Measurements from ENCODE around the gene WNK2.
"Not testable (repeated sequence)": the region's sequence is repeated elsewhere in the genome, so short reads cannot be mapped to it uniquely, and the experiment has no call there.

Gene WNK2

GRCh38 chr9:93235300-93235960 is 51.5 kb downstream of the WNK2 start:
- no peak for DNase-seq (ENCODE audit: low read depth in 2 of 2)

GRCh38 chr9:93236541-93237206 is 52.7 kb downstream of the WNK2 start:
- DNase-seq (ENCODE audit: low read depth in 2 of 2), result no peak

GRCh38 chr9:93237540-93237939 is 53.6 kb downstream of the WNK2 start:
- DNase-seq (ENCODE audit: low read depth in 2 of 2), result no peak

DNA sequence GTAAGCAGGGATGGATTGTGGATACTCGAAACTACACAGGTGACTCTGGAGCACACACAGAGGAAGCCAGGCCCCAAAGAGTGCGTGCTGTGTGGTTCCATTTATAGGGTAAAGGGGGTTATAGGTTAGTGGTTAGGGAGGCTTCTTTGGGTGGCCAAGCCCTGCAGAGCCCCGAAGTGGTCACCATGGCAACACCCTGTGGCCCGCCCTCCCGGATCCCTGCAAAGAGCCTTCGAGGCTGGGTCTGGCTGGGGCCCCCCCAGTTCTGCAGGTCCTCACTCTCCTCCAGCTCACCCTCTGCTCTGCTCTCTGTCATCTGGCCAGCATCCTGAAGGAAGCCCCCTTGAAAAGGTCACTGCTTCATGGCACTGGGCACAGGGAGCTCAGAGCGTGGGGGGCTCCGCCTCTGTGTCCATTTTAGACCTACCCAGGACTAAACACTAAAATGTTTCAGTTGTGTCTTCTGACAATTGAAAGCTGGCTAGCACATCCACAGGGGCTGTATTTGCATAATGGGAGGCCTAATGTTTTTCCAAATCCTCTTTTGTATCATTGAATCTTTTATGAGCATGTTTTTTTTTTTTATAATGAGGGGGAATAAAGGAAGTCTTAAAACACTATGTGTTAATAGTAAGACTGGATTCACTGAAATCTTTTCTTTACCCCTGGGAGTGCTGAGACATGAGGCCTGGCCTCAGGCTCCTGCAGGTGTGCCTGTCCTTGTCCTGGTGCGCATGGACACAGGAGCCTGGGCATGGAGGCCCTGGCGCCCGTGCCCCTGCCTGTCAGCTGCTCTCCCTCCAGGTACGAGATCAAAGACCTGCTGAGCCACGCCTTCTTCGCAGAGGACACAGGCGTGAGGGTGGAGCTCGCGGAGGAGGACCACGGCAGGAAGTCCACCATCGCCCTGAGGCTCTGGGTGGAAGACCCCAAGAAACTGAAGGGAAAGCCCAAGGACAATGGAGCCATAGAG is 55.3 kb downstream of the WNK2 start:
- DNase-seq (ENCODE audit: low read depth in 2 of 2), result no peak

DNA sequence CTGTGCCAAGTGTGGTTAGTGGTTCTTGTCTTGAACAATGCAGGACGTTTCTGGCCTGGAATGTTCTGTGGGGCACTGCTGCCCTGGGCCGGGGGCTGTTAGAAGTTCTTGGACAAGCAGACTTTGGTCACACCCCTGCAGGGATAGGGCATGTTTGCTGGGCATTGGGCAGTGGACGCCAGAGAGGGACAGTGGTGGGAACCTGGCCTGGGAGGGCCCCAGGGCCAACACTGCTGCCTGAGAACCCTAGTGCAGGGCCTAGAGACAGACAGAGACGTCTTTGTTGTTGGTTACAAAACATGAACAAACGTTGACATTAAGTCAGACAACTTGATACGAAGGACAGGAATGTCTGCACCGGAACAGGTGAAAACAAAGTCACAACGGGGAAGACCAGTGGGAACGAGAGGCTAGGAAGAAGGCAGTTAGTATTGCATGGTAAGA is 57.0 kb downstream of the WNK2 start:
- no peak for DNase-seq (ENCODE audit: low read depth in 2 of 2)

GRCh38 chr9:93243112-93243511 is 59.2 kb downstream of the WNK2 start:
- no peak for DNase-seq (ENCODE audit: low read depth in 2 of 2)

GRCh38 chr9:93244101-93244500 is 60.2 kb downstream of the WNK2 start:
- no peak for DNase-seq (ENCODE audit: low read depth in 2 of 2)

GRCh38 chr9:93244510-93245436 is 60.8 kb downstream of the WNK2 start:
- DNase-seq (ENCODE audit: low read depth in 2 of 2), result no peak

GRCh38 chr9:93245437-93245970 is 61.6 kb downstream of the WNK2 start:
- DNase-seq (ENCODE audit: low read depth in 2 of 2), result no peak

DNA sequence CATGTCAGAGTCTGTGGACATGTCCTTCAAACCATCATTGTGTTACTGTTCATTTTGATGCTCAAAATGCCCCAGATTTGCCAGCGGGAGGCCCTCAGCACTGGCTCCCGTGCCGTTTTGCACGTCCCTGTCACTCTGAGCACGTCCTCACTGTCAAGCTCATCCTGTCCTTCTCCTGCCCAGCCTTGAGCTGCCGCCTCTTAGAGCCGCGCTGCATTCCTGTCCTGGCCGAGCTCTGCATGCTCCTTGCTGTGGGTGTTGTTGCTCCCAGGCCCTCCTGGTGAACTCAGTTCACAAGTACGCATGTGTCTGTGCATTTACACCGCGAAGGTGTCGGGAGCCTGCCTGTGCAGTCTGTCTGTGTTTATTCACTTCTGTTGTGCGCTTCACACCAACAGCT is 62.2 kb downstream of the WNK2 start:
- no peak for DNase-seq (ENCODE audit: low read depth in 2 of 2)

- no peak for DNase-seq (ENCODE audit: low read depth in 2 of 2)
Measured at GRCh38 chr9:93246526-93246925, 62.6 kb downstream of the WNK2 start.

DNA sequence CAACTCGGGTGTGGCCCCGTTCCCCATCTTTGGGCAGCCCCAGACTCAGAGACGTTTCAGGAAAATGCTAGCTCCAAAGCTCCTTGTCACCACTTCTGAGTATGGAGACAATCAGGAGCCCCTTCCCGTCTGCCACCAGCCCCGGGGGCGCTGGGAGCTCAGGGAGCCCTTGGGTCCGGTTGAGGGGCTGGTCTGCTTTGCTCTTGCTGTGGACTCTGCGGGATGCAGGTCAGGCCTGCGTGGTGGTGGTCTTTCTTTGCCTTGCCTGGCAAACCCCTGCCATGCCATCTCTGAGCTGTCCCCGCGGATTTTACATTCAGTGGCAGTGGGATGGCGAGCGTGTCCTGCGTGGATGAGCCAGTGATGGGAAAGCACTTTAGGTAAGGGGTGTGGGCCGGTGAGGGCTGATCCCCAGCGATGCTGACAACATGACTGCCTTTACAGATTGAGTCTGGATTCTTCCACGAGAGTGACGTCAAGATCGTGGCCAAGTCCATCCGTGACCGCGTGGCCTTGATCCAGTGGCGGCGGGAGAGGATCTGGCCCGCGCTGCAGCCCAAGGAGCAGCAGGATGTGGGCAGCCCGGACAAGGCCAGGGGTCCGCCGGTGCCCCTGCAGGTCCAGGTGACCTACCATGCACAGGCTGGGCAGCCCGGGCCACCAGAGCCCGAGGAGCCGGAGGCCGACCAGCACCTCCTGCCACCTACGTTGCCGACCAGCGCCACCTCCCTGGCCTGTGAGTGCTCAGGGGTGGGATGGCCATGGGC is 63.3 kb downstream of the WNK2 start:
- DNase-seq (ENCODE audit: low read depth in 2 of 2), result no peak

DNA sequence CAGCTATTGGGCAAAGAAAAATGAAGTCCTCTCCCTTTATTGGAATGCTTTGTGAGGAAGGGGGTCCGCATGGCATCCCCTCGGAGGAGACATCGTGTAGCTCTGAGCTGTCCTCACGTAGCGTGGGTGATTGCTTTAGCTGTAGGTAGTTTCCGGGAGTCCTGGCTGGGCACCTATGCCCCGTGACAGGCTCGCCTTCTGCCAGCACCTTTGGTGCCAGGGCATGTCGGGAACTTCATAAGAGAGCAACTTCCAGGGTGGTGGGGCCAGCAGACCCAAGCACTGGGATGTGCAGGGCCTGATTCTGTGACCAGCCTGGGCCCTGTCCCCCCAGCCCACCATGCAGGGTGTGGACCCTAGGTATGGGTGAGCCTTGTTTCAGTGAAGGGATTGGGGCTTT is 64.0 kb downstream of the WNK2 start:
- DNase-seq (ENCODE audit: low read depth in 2 of 2), result no peak

- DNase-seq (ENCODE audit: low read depth in 2 of 2), result no peak
Measured at GRCh38 chr9:93248386-93249040, 64.6 kb downstream of the WNK2 start.

GRCh38 chr9:93250185-93250584 is 66.2 kb downstream of the WNK2 start:
- no peak for DNase-seq (ENCODE audit: low read depth in 2 of 2)

DNA sequence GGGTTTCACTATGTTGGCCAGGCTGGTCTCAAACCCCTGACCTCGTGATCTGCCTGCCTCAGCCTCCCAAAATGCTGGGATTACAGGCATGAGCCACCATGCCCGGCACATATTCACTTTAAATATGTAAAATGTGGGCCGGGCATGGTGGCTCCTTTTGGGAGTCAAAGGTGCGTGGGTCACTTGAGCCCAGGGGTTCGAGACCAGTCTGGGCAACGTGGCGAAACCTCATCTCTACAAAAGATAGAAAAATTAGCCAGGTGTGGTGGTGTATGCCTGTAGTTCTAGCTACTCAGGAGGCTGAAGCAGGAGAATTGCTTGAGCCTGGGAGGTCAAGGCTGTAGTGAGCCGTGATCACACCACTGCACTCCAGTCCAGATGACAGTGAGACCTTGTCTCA is 67.4 kb downstream of the WNK2 start:
- not testable (repeated sequence) for DNase-seq (ENCODE audit: low read depth in 2 of 2)

DNA sequence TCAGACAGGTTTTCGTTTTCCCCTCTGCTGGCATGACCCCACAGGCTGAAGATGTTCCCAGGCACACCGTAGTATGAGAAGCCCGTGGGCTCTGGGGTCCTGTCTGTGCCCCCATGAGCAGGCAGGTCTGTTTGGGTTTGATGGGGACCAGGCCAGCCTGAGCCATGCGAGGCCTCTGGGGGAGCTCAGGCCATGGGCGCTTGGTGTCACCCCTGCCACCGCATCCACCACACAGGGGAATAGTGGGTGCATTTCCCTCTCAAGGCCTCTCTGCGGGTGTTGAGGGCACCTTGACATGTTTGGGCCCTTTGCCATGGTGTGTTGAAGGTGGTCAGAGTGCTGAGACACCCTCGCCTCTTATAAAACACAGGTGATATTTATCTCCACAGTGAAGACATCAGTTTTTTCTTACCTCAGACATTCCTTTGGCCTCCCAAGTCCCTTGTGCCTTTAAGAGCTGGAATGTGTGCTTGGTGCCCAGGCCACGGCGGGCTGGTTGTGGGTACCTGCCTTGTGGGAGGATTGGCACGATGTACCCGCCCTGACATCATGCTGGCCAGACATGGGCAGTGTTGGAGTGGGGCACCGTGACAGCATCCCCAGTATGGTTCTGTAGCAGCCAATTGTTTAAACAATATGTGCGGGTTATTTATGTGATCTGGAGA is 68.3 kb downstream of the WNK2 start:
- DNase-seq (ENCODE audit: low read depth in 2 of 2), result no peak

DNA sequence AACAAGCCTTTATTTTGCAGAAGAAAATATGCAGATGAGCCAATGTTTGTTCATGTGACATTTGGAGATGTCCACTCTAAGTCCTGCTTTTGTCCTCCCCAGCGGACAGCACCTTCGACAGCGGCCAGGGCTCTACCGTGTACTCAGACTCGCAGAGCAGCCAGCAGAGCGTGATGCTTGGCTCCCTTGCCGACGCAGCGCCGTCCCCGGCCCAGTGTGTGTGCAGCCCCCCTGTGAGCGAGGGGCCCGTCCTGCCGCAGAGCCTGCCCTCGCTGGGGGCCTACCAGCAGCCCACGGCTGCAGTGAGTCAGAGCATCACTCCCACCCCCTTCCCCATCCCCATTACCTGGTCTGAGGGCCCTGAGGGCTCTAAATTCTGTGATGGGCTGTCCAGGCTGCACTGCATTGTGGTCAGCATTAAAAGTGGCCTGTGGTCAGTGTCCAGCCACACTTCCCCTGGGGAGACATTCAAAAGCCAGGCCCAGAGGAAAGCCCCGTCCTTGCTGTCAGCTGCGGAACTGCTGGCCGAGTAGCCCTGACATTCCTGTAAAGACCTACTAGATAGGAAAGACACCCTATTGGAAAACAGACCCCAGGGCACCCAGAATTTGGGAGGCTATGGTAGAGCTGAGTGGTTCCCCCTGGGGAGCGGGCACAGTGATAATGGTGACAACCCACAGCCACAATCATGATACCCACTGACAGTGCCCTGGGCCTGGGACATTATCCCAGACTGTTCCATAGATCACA is 69.0 kb downstream of the WNK2 start:
- no peak for DNase-seq (ENCODE audit: low read depth in 2 of 2)

DNA sequence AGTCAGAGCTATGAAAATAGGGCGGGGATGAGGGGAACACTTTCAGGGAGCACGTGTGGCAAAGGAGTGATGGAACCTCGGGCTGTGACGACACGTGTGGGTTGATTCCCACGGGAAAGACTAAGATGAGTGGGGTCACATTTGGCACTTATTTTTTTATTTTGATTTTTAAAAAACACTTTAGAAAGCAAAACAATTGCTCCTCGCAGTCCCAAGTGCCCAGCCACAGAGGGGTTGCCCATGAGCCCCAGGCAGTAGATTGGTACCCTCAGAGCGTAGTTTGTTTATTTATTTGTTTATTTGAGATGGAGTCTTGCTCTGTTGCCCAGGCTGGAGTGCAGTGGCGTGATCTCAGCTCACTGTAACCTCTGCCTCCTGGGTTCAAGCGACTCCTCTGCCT is 69.7 kb downstream of the WNK2 start:
- DNase-seq (ENCODE audit: low read depth in 2 of 2), result no peak
